GM19238 (cell line): ENCODE results near the gene SV2C.

ENCODE experiments used
- DNase-seq: peaks from one replicate; pipeline ENCODE4 v3.0.0; 2011; ENCODE audit warnings: low spot score; ENCODE audit not compliant: insufficient read length

The SV2C gene

DNA sequence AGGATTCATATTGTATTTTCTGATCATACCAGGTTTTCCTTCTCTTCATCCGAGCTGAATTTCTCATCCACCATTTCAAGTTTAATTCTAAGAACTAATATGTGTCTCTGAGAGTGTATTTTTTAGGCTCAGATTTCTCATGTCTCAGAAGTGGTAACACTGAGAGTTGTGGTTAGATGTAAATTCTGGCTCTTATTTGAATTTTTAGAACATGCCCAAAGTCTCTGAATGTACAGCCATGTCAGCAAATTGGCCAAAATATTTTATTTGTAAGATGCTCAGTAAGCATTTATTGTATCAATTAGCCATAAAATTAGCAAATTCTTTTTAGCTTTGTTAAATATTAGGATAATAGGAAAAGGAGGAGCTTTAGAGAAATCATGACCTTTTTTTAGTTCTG is 16.6 kb downstream of the SV2C start:
- DNase-seq: no peak

DNA sequence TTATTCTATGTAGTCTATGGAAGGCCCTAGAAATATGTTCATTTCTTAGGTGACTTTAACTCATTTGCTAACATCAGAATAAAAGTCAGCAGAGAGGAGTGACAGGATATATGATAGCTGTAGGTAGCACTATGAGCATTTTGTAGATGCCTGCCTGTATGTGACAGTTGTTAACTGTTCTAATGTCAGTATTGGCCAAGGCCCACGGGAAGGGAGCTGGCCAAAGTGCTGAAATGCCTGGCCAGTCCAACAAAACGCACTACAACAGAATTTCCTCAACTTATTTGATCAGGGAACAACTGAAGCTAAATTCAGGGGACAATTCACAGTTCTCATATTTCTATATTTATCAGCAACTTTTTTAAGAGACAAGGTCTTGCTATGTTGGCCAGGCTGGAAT is 20.8 kb downstream of the SV2C start:
- no peak for DNase-seq

DNA sequence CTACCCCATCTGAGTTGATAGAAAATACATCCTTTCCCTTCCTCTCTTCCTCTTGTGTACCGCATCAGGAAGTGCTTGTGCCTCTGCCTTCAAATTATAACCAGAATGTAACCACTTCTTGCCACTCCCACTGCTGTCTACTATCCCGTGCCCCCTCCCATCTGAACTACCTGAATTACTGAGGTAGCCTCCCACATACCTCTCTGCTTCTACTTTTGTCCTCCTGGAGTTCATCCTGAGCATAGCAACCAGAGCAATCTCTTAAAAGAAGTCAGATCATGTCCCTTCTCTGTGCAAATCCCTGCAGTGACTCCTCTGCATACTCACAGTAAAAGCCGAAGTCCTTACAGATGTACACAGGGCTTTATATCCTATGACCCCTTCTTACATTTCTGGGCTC is 23.0 kb downstream of the SV2C start:
- DNase-seq: no peak

DNA sequence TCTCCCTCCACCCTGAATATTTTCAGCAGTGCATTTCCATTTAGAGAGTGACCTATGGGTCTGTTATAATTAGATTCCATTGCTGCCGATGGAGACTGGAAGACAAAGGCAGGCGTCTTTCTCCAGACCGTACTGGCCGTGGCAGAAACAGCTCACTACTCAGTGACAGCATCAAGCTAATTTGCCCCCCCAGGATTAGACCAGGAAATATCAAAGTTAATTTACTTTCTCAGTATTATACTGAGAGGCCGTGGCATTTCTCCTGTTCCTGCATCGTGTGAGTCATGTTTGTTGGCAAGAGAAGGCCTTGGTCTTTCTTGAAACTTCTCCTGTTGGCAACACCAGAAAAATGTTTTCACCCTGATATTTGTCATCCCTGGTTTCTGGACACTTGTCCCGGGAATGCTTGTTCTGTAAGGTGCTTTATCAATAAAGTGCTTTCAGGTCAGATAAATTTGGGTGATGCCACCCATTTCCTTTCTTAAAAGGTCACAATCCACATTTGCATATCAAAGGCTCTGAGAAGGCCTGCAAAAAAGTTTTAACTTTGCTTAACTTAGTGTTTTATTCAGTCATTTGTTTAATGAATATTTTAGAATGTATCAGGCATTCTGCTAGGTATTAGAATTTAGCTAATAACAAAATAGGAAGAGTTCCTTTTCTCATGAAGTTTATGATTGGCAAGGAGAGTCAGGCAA is 28.4 kb downstream of the SV2C start:
- no peak for DNase-seq

DNA sequence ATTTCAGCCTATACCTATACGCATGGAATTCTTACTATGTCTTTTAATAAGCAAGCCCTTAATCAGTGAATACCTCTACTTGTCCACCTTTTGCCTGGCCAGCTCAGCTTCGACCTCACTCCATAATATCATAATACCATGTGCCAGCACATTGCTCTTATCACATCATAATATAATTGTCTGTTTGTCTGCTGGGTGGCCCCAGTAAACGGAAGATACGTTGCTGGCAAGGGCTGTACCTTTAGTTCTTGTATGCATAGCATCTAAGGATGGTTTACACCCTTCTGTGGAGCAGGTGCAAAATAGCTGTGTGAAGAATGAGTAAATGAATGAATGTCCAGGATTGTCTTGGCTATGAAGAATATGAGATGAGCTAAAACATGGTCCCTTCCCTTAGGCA is 29.9 kb downstream of the SV2C start:
- no peak for DNase-seq

DNA sequence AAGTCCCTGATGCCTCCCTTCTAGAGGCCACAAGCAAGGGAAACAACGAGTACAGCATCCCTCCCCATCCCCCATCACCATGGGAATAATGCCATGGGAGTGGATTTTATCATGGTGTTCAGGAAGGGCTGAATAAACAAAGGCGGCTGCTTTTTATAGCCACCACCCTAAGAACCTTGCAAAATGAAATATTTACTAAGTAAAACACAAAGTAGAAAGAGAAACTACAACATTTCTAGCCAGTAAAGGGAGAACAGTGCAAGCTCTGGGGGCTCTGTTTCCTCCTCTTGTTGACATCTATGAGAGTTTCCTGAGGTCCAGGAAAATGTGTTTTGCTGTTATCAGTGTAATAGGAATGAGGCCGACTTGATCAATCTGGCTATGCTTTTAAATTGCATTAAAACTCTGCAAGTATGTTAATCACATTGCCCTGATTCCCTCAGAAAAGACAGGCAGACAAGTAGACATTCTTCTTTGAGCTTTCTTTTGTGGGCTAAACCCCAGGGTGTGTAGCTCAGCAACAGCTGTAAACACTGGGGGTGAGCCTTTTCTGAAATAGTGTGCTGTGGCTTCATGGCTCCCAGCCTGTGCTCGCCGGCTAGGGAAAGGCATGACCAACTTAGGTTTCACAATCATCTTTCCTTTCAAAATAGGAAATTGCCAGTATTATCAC is 31.1 kb downstream of the SV2C start:
- no peak for DNase-seq

DNA sequence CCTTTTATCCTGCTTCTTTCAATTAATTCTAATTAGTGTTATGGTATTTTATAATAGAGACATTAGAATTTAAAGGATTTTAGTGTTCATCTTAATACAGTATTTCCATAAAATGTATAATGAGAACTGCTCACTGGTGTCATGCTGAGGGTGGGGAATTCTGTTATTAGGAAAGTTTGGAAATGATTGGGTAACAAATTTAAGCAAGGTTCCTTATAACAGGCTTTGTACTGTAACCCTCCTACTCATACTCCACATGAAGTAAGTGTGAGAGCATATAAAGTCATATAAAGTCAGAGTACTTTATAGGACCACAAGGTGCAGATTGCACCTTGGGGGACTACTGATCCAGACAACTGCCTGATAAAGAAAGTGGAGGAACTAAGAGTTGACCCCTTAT is 42.2 kb downstream of the SV2C start:
- DNase-seq: no peak

DNA sequence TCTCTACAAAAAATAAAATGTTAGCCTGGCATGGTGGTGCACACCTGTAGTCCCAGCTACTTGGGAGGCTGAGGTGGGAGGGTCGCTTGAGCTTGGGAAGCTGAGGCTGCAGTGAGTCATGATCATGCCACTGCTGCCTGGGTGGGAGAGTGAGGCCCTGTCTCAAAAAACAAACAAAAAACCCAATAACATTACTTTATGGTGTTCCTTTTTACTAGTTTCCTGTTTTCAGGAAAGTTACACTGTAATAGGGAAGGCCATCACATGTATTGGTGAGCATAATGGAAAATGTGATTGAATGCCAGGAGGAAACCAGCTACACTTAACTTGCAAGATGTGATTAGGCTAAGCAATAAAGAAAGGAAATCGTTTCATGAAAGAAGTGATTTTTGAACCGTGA is 42.7 kb downstream of the SV2C start:
- DNase-seq: no peak

DNA sequence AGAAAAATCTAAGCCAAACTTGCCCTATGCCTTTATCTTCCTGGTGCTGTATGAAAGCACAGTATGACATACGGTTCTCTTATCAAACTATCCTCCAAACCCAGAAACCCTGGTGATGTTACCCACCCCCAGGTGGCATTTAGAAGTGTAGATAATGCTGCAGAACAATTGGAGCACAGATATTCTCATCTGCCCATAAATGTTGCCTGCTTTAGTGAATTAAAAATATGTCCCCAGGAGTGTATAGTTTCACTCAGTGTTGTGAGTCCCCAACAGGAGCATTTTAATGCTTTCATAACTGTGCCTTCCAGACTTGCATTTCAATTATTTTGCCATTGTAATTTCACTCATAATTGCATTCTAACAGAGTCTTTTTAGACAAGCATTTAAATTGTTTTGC is 50.8 kb downstream of the SV2C start:
- no peak for DNase-seq

DNA sequence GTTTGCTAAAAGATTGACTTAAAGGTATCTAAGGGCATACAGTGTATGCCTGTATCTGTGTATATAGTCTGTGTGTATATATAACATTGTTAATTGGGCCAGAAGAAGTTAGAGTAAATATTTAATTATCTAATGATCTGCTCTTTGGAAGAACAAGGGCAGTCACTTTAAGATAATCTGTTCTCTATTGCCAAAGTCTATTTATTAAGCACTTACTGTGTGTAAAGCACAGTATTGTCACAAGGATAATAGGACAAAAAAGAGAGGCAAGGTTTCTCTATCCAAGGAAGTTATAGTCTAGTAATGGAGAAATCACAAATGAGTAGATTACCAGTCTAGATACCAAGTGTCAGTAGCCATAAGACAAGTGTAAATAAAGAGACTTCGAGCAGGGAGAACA is 51.5 kb downstream of the SV2C start:
- no peak for DNase-seq

DNA sequence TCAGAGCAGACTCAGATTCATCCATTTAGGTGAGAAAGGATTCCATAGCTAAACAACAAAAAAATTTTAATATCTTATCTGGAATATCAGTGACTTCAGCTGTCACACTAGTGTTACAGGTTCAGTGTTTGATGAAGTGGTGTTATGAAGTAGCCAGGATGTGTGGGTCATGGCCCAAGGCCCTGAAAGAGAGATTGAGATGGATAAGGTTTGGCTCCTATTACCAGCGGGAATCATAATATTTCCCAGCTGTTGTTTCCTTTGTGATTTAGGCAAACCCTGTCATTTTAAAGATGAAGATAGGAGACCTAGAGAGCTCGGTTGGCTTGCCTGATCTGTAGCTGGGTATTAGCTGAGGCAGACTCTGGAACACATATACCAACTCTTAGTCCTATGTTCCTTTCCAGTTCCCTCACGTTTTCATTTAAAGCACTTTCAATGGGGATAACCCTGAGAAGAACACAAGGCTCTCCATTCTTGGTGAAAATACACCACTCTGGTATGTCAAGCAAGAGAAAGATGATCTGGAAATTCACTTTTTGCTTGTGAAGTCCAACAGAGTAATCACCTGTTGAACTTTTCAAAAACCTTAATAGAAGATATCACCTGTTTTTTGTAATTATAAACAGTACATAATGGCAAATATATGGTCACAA is 54.8 kb downstream of the SV2C start:
- no peak for DNase-seq

DNA sequence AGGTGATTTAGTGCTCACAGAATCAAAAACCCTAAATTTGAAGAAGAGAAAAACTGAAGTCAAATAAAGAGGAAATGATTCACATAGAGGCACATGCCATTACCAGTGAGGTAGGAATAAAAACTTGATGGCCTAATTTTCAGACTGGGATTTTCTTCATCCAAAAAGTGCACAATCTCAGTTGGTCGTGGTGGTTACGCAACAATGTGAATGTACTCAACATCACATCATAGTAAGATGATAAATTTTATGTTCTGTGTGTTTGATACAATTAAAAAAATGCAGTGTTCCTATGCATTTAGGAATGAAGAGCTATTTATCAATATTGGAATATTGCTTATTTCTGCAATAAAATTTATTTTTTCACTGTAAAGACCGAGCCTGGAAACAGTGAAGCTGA is 60.7 kb downstream of the SV2C start:
- DNase-seq: no peak

DNA sequence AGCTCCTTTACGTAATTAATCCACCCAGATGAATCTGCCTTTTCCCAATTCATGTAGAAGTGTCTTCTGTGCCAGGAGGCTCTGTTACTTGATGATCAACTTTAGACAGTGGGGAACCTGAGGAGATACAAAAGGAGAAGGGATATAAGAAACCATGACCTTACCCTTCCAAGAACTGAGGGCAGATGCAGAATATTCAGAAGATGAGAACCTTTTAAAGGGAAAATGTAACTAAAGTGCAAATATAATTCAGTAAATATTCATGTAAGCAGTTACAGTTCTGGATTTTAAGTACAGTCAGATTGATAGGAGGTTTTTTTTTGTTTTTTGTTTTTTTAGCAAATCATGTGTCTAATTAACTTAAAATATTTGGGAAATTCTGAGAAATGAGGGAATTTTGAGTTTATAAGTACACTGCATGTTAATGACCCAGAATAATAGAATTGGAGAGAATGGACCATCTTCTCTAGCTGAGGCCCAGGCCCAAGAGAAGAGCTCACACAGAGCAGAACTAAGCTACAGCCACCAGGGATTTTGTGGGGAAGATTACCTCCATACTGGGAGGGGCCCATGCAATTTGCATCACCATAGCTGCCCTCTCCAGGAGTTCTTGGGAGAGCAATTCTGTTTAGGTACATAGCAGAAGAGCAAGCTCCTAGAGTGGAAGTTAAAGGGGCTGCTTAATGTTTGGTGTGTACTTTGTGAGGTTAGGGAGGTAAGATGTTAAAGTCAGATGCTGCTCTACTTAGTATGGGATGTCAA is 61.5 kb downstream of the SV2C start:
- no peak for DNase-seq

DNA sequence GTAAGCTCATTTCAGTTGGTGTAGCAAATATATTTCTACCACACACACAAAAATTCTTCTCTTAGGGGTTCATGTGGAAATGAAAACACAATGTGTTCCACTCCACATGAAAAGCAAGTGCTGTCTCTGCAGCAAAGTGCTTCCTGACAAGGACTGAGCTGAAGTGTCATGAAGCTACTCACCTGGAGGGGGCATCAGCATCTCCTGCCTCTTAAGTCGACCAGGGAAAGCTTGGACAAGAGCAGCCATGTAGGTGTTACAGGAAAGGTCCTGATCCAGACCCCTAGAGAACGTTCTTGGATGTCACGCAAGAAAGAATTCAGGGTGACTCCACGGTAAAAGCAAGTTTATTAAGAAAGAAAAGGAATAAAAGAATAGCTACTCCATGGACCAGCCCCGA is 62.8 kb downstream of the SV2C start:
- no peak for DNase-seq

DNA sequence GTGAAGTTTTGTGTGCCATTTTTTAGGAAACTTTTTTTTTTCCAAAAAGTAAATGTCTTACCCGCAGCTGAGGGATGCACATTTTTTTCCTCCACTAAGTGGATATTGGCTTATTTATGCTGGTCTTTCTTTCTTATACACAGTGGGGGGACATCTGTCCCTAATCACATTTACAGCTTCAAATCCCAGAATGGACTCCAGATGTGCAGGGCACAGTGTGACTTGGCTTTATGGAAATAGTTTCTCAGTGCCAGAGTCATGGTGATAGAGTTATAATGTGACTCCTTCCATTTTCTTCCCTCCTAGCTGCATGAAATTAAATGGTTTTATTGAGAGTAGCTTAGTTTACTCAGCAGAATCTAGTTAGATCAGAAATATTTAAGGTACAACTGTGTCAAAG is 66.5 kb downstream of the SV2C start:
- DNase-seq: no peak

DNA sequence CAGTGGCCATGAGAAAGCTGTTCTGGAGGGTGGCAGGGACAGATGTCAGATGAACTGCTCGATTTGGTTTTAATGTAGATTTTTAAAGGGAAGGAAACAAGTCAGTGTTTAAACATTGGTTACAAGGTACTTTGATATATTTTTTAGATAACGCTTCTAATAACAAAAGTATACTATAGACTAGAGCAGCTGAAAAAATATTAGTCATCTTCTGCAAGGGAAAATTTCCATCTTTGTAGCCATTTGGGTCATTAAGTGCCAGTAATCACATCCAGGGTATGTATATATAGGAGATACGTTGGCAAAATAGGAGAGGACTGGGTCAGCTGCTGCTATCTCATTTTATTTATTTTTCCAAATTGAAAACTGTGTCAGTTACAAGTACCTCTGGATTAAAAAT is 69.0 kb downstream of the SV2C start:
- DNase-seq: no peak

DNA sequence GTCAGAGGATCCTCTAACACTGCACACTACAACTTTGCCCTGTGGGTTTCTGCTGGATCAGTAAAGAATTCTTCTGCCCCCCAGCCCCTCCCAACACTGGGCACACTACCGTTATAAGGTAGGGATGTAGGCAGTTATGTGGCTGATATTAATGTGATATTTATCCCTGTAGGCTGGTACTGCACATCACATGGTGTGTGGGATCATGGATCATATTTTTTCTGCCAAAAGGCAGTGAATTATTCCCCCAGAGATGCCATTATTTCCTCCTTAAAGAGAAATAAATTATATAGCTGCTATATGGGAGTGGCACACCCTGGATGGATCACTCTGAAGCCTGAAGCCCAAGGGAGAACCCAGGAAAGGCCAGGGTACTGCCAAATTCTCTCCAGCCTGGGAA is 69.5 kb downstream of the SV2C start:
- DNase-seq: no peak

DNA sequence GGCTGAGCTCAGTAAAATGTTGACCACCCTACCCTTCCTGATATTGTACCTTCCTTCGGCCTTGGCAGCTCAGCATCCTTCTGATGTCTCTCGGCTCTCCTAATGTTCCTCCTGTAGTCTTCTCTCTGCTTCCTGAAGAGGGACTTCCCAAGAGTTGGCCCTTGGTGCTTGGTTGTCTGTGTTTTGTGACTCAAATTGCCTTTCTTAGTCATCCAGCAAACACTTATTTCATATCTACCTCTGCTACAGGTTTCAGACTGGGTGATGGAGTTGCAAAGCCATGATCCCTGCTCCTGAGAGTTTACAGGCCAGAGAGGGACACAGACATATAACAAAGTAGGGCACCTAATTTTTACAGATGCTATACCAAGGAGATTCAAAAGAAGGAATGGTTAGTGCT is 70.1 kb downstream of the SV2C start:
- DNase-seq: no peak

DNA sequence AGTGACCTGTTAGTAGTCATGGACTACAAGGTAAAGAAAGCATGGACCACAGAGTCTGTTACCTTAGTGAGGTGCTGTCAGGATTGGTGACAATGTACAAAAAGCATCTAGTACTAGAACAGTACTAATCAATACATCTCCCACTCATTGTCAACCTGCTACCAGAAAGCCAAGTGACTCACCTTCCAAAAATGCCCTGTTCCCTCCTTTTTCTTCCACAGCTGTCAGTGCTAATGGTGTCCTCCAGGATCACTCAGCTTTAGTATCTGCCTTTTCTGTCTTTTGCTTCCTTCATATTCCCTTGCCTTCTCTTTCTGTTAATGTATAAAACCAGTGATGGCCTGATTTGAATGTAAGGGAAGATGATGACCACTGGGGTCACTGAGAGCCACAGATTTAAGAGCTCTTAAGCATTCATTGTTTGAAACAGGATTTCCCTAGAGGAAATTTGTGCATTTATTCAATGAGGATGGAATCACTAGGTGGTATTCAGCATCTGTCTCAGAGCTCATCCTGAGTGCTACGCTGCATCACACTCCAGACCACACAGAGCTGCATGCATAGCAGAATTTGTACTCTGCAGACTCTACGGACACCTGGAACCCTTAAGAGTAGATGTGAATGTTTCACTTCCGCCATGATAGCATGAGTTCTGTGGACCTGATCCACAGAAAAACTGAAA is 71.0 kb downstream of the SV2C start:
- DNase-seq: no peak

DNA sequence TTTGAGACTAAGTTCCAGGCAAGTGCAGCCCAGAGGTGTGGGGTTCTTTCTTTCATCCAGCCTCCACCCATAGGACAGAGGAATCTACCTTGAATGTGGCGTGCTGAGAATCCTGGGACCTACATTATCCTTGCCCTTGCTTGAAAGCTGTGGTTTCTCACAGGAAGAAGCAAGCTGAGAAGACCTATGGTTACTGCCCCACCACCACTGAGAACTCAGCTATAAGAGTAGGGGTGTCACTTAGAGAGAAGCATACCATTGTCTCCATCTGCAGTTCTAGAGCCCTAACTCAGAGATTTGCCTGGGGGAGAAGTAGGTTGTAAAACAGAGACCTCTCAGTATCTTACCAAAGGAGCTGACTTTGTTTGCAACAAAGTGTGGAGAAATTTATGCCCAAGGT is 72.4 kb downstream of the SV2C start:
- no peak for DNase-seq

DNA sequence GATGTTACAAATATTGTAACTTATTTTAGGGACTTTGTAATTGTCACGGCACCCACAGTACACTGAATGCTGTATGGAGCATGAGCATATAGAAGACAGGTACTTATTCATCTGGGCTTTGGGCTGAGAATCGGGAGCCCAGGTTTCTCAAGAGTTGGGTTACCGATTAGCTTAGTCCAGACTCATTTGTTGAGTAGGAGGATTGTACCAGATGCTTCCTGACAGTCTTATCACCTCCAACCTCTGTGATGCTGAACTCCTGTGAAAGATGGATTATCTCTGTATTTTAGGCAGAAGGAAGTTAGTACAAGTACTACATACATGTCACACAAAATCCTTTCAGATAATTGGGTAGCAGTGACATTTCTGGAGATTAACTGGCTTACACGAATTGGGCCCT is 79.2 kb downstream of the SV2C start:
- no peak for DNase-seq
